A673 (cell line): ENCODE results near the gene DAB1. TPM values are rescaled to one million over a fixed set of nuclear protein-coding genes. Genes with fewer than 3 reads are reported as not detected.
A peak's percentile ranks its signal among the peaks of the same experiment; 100 is the strongest.

ENCODE experiments used
- BruUV-seq: library from RNA; stranded (reverse); fragments of 400-500 nt; replicated peaks from 2 replicates; lab custom pipeline; 2021; lab: Mats Ljungman, UMichigan
- CTCF ChIA-PET: fragments of 300-600 bp; sonication (Branson Sonifier 250); formaldehyde crosslinking; loops from one replicate; lab custom pipeline; 2022; ENCODE audit warnings: antibody characterized with exemption; lab: Charles Lee
- POLR2A ChIA-PET: fragments of 300-600 bp; sonication (Branson Sonifier 250); formaldehyde crosslinking; loops from one replicate; lab custom pipeline; 2022; ENCODE audit warnings: antibody characterized with exemption; ENCODE audit not compliant: low non-redundant PET; lab: Charles Lee
- DNase-seq: peaks from one replicate; pipeline ENCODE4 v3.0.0-alpha.2; 2015; ENCODE audit warnings: low spot score
- H3K27ac ChIP-seq: fragments of 200-600 bp; sonication (generic); 2 replicates; pipeline ENCODE4 v1.5.1; 2016; ENCODE audit warnings: mixed run types, low read depth, mild to moderate bottlenecking, mixed read lengths, antibody characterized with exemption, low read length; ENCODE audit not compliant: poor library complexity, severe bottlenecking
- H3K27me3 ChIP-seq: fragments of 200-600 bp; sonication (generic); replicated peaks from 2 replicates; pipeline ENCODE4 v1.6.1; 2017; ENCODE audit warnings: mixed run types, low read depth, mild to moderate bottlenecking, mixed read lengths, antibody characterized with exemption, low read length; ENCODE audit not compliant: insufficient read depth, poor library complexity
- H3K36me3 ChIP-seq: fragments of 200-600 bp; sonication (generic); 2 replicates; pipeline ENCODE4 v1.6.1; 2016; ENCODE audit warnings: mixed run types, mild to moderate bottlenecking, mixed read lengths, antibody characterized with exemption, low read length; ENCODE audit not compliant: insufficient read depth, poor library complexity, severe bottlenecking
- H3K4me1 ChIP-seq: fragments of 200-600 bp; sonication (generic); 2 replicates; pipeline ENCODE4 v1.6.1; 2017; ENCODE audit warnings: mixed run types, mild to moderate bottlenecking, mixed read lengths, antibody characterized with exemption, low read length; ENCODE audit not compliant: insufficient read depth, poor library complexity, severe bottlenecking
- H3K4me3 ChIP-seq: fragments of 200-600 bp; sonication (generic); 2 replicates; pipeline ENCODE4 v1.5.1; 2016; ENCODE audit warnings: low read depth, mixed run types, mild to moderate bottlenecking, mixed read lengths, low read length; ENCODE audit not compliant: poor library complexity, severe bottlenecking
- H3K9me3 ChIP-seq: fragments of 200-600 bp; sonication (generic); 2 replicates; pipeline ENCODE4 v1.6.1; 2016; ENCODE audit warnings: mixed run types, low read depth, mild to moderate bottlenecking, mixed read lengths, antibody characterized with exemption, low read length; ENCODE audit not compliant: poor library complexity, severe bottlenecking
- EZH2 ChIP-seq: fragments of 200-600 bp; sonication (generic); IDR thresholded peaks from 2 replicates; pipeline ENCODE4 v1.6.1; 2017; ENCODE audit warnings: borderline replicate concordance, low read depth, mild to moderate bottlenecking, mixed read lengths, antibody characterized with exemption, low read length; ENCODE audit not compliant: poor library complexity, severe bottlenecking
- intact Hi-C: fragments of 100-400 bp; cut with micrococcal nuclease; formaldehyde crosslinking; loops from one replicate; pipeline ENCODE4 v1.10.0; 2022; ENCODE audit not compliant: unreplicated experiment
- total RNA-seq: library from RNA; stranded (reverse); gene quantifications from 2 replicates; pipeline ENCODE4 v1.2.3, GENCODE V29; 2021
- TF ChIP-seq, protein P1 (sequence below): fragments of 300-800, 200-600 bp; sonication (generic); conservative IDR thresholded peaks from 2 replicates; pipeline ENCODE4 v1.5.1; 2017; ENCODE audit warnings: low read depth, mild to moderate bottlenecking, antibody characterized with exemption, low read length, moderate library complexity, mixed read lengths

Gene DAB1
- total RNA-seq, 1 experiment from 2014 or later = 112 TPM

DNA sequence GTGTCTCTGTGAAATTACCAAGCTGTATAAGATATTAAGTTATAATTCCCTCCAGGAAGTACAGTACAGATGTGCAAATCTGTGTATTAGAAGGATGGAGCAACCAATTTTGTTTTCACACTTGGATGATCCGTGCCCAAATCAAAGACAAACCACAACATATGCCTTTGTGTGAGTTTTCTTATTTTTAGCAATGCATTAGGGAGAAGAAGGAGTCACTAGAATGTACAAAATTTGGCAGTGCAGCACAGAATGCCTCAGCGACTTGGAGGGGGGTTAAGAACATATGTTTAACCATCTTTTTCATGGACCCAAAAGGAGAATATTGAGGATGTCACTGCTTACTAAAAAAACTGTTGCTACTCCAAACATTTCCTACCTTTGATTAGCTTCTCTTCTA is 45.3 kb downstream of the DAB1 start:
- no peak for DNase-seq
- Histone ChIP-seq H3K4me3 (no peak overlapping the region), H3K27ac (no peak overlapping the region), H3K9me3 (no peaks in the 10 kb centered on the region), H3K4me1 (peaks cover 27% of the 10 kb centered on the region), H3K27me3 (no peaks in the 10 kb centered on the region), H3K36me3 (no peaks in the 10 kb centered on the region)
- ChIA-PET CTCF (interaction anchor here (0.5 kb wide), 1 partner anchor 164 kb away, joined by 9 read pairs; no protein-coding TSS in a partner anchor), POLR2A (no interaction called here)
- no peak for TF ChIP-seq EZH2
- intact Hi-C loops = no loop called here
- BruUV-seq = no TSS peak

DNA sequence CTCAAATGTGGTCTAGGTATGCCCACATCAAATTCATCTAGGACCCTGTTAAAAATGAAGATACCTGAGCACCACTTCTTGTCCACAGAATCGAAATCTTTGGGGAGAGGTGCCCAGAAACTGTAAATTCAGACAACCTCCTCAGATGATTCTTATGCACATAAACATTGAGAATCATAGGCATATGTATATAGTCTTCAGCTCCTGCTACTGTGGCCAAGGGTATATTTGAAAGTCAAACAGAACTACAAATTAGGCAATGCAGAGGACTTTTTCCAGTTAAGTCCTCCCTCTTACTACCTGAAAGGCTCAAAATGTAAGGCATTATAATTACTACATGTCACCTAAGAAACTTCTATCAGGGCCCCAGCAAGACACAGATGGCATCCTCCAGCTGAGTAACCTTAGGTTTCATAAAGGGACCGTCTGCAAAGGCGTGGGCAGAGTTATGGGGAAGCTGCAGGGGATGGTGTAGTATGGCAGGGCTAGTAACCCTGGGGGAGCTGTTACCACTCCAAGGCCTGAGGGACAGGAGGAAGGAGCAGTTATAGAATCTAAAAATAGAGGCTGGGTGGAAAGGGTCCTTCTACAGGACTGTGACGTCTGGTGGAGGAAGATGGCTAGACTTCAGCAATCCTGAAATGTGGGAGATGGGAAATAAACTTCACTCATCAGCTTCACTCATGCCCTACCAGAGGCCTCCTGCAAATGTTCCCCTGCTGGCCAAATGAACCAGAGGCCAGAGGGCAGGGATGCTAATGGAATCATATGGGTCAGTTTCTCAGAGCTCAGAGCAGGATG is 46.3 kb downstream of the DAB1 start:
- CTCF ChIA-PET = no interaction called here
- TF ChIP-seq, protein P1, sequence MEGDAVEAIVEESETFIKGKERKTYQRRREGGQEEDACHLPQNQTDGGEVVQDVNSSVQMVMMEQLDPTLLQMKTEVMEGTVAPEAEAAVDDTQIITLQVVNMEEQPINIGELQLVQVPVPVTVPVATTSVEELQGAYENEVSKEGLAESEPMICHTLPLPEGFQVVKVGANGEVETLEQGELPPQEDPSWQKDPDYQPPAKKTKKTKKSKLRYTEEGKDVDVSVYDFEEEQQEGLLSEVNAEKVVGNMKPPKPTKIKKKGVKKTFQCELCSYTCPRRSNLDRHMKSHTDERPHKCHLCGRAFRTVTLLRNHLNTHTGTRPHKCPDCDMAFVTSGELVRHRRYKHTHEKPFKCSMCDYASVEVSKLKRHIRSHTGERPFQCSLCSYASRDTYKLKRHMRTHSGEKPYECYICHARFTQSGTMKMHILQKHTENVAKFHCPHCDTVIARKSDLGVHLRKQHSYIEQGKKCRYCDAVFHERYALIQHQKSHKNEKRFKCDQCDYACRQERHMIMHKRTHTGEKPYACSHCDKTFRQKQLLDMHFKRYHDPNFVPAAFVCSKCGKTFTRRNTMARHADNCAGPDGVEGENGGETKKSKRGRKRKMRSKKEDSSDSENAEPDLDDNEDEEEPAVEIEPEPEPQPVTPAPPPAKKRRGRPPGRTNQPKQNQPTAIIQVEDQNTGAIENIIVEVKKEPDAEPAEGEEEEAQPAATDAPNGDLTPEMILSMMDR = 0 out of 2 replicates have a peak, but pooled peaks have one; percentile 7
- TF ChIP-seq EZH2 = no peak
- Histone ChIP-seq H3K36me3 (no peaks in the 10 kb centered on the region), H3K27me3 (no peaks in the 10 kb centered on the region), H3K4me3 (no peak overlapping the region), H3K9me3 (no peaks in the 10 kb centered on the region), H3K27ac (no peak overlapping the region), H3K4me1 (peaks cover 37% of the 10 kb centered on the region)
- intact Hi-C loops = no loop called here
- BruUV-seq = no TSS peak
- POLR2A ChIA-PET = no interaction called here
- DNase-seq = no peak

DNA sequence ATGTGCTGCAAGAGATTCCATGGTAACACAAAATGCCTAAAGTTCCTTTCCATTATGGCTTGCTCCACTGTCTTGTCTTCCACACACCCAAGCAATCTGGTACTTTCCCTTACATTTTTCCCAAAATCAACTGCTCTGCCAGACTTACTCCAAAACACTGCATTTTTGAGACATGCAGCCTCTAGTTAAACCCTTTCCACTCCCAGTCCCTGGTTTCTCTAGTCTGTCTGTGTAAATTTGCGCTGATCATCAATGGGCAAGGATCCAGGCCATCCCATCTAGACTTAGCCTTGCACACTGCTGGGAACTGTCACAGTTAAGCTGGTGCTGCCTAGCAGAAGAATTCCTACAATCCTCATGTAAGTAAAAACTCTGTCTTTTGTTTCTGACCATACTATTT is 47.8 kb downstream of the DAB1 start:
- no peak overlapping the region for H3K27ac ChIP-seq
- POLR2A ChIA-PET = no interaction called here
- intact Hi-C loops = no loop called here
- TF ChIP-seq, protein P1 = no peak
- TF ChIP-seq EZH2 = no peak
- DNase-seq = peak; percentile 28
- H3K4me1 ChIP-seq = peaks cover 52% of the 10 kb centered on the region
- H3K27me3 ChIP-seq = no peaks in the 10 kb centered on the region
- H3K9me3 ChIP-seq = no peaks in the 10 kb centered on the region
- CTCF ChIA-PET = no interaction called here
- no peaks in the 10 kb centered on the region for H3K36me3 ChIP-seq
- no TSS peak for BruUV-seq
- no peak overlapping the region for H3K4me3 ChIP-seq

DNA sequence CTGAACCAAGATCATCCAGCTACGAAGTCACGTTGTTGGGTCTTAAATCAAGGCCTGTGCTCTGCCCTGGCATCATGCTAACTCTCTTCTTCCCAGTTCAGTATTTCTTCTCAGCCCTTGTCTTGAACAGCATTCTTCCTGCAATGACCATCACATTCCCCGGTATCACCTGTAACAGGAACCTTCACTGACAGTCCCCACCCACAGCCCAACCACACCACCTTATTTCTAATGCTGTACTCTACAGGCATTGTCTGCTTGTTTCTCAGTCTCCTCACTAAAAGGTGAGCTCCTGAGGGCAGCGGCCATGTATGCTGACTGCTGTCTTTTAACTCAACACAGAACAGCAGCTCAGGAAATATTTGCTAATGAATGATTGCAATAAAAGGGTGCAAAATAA is 54.0 kb downstream of the DAB1 start:
- H3K4me1 ChIP-seq = peaks cover 53% of the 10 kb centered on the region
- no peak for DNase-seq
- H3K27me3 ChIP-seq = no peaks in the 10 kb centered on the region
- no TSS peak for BruUV-seq
- CTCF ChIA-PET = no interaction called here
- POLR2A ChIA-PET = no interaction called here
- H3K9me3 ChIP-seq = no peaks in the 10 kb centered on the region
- no peak overlapping the region for H3K4me3 ChIP-seq
- intact Hi-C loops = no loop called here
- TF ChIP-seq, protein P1 = no peak
- TF ChIP-seq EZH2 = no peak
- no peaks in the 10 kb centered on the region for H3K36me3 ChIP-seq
- no peak overlapping the region for H3K27ac ChIP-seq
